Adipose tissue (tissue), 3 donors: Measurements from ENCODE around the gene IRF5. TPM values are rescaled to one million over a fixed set of nuclear protein-coding genes. Genes with fewer than 3 reads are reported as not detected.

Experiments used
- H3K27ac ChIP-seq: one replicate; pipeline ENCODE4 v1.5.1; 2013; ENCODE audit warnings: low read depth, low read length
- WGBS, 3 donors: extraction: QIAGEN DNeasy Blood & Tissue Kit; methylation state at CpG; one replicate each; pipeline ENCODE4 v1.1.7; 2013; 5-methylcytosine and 5-hydroxymethylcytosine counted together
- polyA plus RNA-seq, 3 donors: library from polyadenylated mRNA; stranded (reverse); fragments of 200-250 nt; gene quantifications; one replicate each; pipeline ENCODE4 v1.2.3, GENCODE V29; 2013
- donor health status: healthy with polysubstance abuse.
- donor health status: Bipolar disorder and iron deficiency.
- donor health status: healthy.

The IRF5 gene
- polyA plus RNA-seq, 3 donors = 2.7 to 4.3 (median 3.7) TPM

DNA sequence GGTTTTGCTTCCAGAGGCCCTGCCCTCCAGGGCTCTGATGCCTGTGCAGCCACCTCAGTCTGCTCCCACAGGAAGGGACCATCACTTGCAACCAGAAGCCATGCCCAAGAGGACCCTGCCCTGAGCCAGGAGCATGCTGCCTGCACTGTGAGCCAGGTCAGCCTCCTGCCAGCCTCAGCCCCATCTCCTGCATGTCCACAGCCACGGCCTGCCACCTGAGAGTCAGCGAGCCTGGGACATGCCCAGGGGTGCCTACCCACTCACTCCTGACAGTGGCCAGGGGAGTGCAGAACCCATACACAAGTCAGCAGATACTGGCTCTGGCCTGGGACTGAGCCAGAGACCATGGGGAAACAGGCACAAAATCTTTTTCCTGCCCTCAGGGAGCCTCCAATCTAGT, 20.6 kb upstream of the IRF5 start:
- 88 to 97% (median 95%) methylated on average over 2 of the region's 2 CpGs for WGBS, 3 donors
- H3K27ac ChIP-seq = no peak overlapping the region

- WGBS, 3 donors = 71 to 91% (median 77%) methylated on average over 8 of the region's 8 CpGs
- H3K27ac ChIP-seq = no peak overlapping the region
These were observed 19.6 kb upstream of the IRF5 start for GRCh38 chr7:128918016-128918665.

GRCh38 chr7:128919241-128919640, 18.5 kb upstream of the IRF5 start:
- 77 to 80% (median 78%) methylated on average over 6 of the region's 6 CpGs for WGBS, 3 donors
- H3K27ac ChIP-seq = no peak overlapping the region

DNA sequence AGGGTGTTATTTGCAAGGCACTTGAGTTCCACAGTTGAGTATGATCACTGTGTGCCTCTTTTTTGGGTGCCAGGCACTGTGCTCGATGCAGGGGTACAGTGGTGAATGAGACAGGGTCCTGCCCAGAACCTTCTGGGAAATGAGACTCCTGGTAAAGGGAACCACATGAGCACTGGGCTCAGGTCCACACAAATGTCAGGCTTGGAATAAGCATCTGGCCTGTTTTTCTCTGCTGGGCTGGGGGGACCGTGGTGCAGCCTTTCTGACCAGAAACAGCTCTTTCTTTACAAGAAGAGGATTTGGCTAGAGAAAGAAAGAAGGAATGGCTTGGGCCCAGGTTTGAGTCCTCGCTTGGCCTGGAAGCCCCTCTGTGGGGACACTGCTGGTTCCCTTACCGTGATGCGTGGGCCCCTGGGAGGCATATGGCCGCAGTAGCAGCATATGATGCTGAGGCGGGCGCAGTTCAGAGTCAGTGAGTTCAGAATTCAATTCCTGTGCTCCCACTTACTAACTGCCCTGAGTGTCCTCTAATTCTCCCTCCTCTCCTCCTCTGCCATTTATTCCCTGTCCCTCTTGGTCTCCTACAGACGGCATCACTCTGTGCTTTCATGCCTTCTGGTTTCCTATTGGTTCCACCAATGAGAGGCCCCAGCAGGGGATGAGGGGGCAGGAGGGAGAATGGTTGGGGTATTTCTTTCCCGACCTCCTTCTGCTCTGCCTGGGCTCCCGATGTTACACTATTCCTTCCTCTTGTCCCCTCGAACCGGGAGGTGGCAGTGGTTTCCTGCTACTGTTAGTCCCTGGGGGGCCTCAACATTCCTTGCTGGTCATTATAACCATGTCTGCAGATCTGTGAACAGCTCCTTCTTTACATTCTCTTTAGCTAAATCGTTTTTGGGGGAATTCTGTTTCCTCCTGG, 17.6 kb upstream of the IRF5 start:
- WGBS, 3 donors = 49 to 60% (median 53%) methylated on average over 14 of the region's 14 CpGs

GRCh38 chr7:128920913-128921582, 16.7 kb upstream of the IRF5 start:
- WGBS, 3 donors = 34 to 67% (median 60%) methylated on average over 13 of the region's 13 CpGs

More for the DNA sequence above, 17.6 kb upstream of the IRF5 start:
- no peak overlapping the region for H3K27ac ChIP-seq

GRCh38 chr7:128921866-128922440, 15.8 kb upstream of the IRF5 start:
- 69 to 82% (median 70%) methylated on average over 9 of the region's 9 CpGs for WGBS, 3 donors

More at GRCh38 chr7:128920913-128921582, 16.7 kb upstream of the IRF5 start:
- no peak overlapping the region for H3K27ac ChIP-seq

DNA sequence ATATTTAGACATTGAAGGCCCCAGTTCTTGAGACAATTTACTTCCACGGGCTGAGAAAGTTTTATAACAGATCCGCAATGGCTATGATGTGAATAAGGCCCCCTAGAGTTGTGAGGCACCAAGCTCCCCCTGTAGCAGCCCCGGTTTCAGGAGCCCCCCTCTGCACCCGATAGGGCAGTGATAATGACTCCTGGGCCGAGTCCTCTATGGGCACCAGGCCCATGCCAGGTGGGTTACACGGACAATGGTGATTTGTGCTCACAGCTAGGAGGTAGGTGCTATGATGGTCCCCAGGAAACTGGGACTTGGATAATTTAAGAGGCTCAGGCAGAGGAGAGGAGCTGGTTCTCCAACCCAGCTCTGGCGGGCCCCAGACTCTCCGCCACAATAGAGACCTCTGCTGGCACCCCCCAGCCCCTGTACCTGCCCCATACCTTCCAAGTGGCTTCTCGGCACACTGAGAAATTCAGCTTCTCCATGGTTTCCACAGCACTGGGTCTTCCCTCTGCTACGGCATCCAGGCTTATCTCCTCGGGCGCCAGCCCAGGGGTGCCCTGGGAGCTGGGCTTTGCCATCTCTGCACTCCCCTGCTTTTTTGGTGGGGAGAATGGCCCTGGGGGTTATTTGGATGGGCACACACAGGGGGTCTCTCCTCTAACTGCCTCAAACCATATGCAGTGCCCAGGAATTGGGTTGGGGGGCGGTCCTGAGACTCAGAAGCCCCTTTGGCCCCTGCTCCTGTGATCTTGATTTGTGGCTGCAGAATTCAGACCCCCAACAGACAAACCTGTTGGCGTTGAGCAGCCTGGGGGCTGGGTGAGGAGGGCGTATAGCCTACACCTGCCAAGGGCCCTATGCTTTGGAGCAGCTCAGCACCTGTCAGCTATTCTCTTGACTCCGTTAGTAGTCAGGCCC, 15.0 kb upstream of the IRF5 start:
- 78 to 87% (median 84%) methylated on average over 16 of the region's 16 CpGs for WGBS, 3 donors
- H3K27ac ChIP-seq = no peak overlapping the region

More at GRCh38 chr7:128921866-128922440, 15.8 kb upstream of the IRF5 start:
- no peak overlapping the region for H3K27ac ChIP-seq

GRCh38 chr7:128923411-128923800, 14.3 kb upstream of the IRF5 start:
- 78 to 86% (median 82%) methylated on average over 5 of the region's 5 CpGs for WGBS, 3 donors
- H3K27ac ChIP-seq = no peak overlapping the region

DNA sequence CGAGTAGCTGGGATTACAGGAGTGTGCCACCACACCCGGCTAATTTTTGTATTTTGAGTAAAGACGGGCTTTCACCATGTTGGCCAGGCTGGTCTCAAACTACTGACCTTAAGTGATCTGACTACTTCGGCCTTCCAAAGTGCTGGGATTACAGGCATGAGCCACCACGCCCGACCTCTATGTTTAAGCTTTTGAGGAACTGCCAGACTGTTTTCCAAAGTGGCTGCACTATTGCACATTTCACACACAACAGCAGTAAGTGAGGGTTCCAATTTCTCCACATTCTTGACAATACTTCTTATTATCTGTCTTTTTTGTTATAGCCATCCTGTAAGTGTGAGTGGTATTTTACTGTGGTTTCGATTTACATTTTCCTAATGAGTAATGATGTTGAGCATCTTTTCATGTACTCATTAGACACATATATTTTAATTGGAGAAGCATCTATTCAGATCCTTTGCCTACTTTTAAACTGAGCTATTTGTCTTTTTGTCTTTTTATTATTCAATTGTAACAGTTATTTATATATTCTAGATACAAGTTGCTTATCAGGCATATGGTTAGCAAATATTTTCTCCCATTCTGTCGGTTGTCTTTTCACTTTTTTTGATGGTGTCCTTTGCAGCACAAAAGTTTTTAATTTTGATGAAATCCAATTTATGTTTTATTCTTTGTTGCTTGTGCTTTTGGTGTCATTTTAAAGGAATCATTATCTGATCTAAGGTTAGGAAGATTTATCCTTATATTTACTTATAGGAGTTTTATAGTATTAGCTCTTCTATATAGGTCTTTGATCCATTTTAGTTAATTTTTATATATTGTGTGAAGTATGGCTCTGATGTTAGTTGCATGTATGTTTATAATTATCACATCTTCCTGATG, 12.8 kb upstream of the IRF5 start:
- H3K27ac ChIP-seq = no peak overlapping the region
- WGBS, 3 donors = 65 to 81% (median 77%) methylated on average over 8 of the region's 8 CpGs

- 94 to 98% (median 96%) methylated on average over 8 of the region's 8 CpGs for WGBS, 3 donors
- H3K27ac ChIP-seq = no peak overlapping the region
These were observed 9.4 kb upstream of the IRF5 start for GRCh38 chr7:128928159-128928813.

DNA sequence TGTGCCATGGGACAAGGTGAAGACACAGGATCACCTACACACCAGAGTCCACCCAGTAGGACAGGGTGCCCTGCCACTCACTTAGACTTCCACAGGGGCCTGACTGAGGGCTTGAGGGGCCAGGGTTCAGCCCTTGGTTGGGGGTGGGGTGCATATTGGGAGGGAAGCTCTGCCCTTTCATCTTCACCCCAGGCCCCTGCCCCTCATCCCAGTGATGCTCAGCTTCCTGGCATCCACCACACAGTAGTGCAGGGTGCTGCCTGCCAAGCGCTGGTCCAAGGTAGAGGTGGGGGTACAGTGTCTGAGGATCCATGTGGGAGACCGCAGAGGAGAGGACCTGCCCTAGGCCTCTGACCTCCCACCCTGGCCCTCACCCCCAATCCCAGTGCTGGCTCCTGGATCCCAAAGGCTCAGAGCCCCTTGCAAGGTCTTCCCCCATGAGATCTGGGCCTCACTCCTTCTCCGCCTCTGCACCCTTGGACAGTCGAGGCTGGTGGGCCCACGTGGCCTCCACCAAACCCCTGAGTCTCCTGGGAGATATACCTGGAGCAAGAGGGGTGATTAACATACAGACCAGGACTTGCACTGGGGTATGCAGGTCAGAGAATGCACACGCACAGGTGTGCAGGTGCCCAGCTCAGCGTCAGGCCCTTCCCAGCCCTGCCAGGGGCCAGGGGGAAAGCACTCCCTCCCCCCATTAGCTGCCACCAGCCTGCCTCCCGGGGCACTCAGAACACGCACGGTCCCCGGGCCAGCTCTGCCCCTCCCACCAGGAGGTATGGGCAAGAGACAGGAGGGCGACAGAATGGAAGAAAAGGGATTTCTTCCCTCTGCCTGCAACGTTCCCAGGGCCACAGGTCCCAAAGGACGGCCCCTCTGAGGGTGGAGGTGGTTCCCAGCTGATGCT, 8.6 kb upstream of the IRF5 start:
- 72 to 90% (median 84%) methylated on average over 14 of the region's 14 CpGs for WGBS, 3 donors
- no peak overlapping the region for H3K27ac ChIP-seq

- 92 to 94% (median 94%) methylated on average over 18 of the region's 18 CpGs for WGBS, 3 donors
- H3K27ac ChIP-seq = no peak overlapping the region
These were observed 6.4 kb upstream of the IRF5 start for GRCh38 chr7:128931190-128931798.

DNA sequence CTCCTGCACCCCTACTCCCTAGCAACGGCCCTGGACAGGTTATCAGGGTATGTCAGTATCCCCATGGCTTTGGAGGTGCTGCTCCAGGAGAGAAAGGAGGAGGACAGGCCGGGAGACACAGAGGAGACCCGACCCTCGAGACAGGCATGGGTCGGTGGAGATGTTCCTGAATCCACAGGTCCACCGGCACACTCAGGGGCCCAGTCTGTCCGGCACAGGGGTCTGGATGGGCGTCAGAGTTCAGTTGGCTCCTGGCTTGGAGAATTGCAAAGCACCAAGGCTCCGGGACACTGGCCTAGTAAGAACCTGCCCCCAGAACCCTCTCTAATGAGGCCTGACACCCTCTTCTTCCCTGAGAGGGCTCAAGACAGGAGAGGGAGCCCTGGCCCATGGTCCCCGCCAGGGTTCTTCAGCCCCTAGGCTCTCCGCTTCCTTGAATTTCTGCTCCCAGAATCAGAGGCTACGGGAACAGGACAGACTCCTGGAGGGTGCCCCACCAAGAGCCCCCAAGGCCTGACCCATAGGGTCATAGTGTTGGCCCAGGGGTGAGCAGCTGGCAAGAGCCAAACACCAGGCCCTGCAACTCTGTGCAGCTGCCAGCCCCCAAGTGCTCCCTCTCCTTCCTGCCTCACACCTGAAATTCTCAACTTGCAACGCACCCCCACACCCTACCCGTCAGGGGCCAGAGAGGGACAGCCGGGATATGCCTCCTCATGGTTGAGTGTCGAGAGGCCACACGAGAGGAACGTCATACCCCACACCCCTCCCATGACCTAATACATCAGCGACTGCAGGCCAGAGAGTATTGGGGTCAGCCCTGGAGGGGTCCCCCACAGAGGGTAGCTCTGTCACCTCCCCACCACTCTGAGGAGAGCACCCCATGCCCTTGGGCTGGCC, 5.5 kb upstream of the IRF5 start:
- no peak overlapping the region for H3K27ac ChIP-seq
- 83 to 89% (median 89%) methylated on average over 19 of the region's 19 CpGs for WGBS, 3 donors

DNA sequence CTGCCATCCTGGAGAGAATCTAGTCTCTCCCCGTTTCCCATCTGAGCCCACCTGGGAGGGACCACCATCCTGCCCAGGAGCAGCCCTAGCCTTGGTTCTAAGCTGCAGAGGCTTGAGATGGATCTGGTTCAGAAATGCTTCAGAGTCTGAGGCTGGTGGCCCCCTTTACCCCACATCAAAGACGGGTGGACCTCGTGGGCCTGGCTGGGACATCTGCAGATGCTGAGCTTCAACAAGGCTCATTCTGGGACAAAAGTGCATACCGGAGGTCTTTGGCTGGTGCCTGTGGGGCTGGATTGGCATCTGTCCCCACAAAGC, 4.9 kb upstream of the IRF5 start:
- 53 to 74% (median 56%) methylated on average over 4 of the region's 4 CpGs for WGBS, 3 donors
- no peak overlapping the region for H3K27ac ChIP-seq
